ENCODE data around the gene MEF2C. TPM values are rescaled to one million over a fixed set of nuclear protein-coding genes. Genes with fewer than 3 reads are reported as not detected.

Gene MEF2C
- total RNA-seq, 1 donor from 2014 or later = 0.26 TPM

GRCh38 chr5:88929385-88929784 is 46.4 kb upstream of the MEF2C start:
- H4K20me1 ChIP-seq (ENCODE audit: low read depth) = no peaks in the 10 kb centered on the region
- no peak overlapping the region for H3K27ac ChIP-seq
- no peaks in the 10 kb centered on the region for H3K9me3 ChIP-seq (ENCODE audit: low read depth)
- Mint-ChIP-seq H3K27me3 (ENCODE audit: insufficient read depth, low read depth) (peaks cover 2% of the 10 kb centered on the region), H3K4me1 (no peaks in the 10 kb centered on the region), H3K4me3 (no peak overlapping the region), H3K9me3 (no peaks in the 10 kb centered on the region), H3K36me3 (no peaks in the 10 kb centered on the region), H3K27ac (no peak overlapping the region)
- no peaks in the 10 kb centered on the region for H3K79me2 ChIP-seq (ENCODE audit: low read depth)
- no peak overlapping the region for H3K4me3 ChIP-seq
- H2AFZ ChIP-seq (replicated peaks) = no peak overlapping the region
- no peaks in the 10 kb centered on the region for H3K4me1 ChIP-seq
- no peak for DNase-seq (ENCODE audit: low spot score)
- H3K9ac ChIP-seq = no peak overlapping the region
- no peaks in the 10 kb centered on the region for H3K27me3 ChIP-seq
- peaks cover 4% of the 10 kb centered on the region for H3K36me3 ChIP-seq
- H3K4me2 ChIP-seq = no peak overlapping the region
- TF ChIP-seq CTCF (IDR thresholded peaks at IDR 0.05) (no peak), EZH2phosphoT487 (IDR thresholded peaks at IDR 0.05) (no peak), EZH2 (IDR thresholded peaks at IDR 0.05) (no peak)
- no peaks in the 10 kb centered on the region for H3F3A ChIP-seq (ENCODE audit: low read depth)

GRCh38 chr5:88926774-88927173 is 43.8 kb upstream of the MEF2C start:
- Mint-ChIP-seq H3K9me3 (no peaks in the 10 kb centered on the region), H3K4me1 (no peaks in the 10 kb centered on the region), H3K4me3 (no peak overlapping the region), H3K36me3 (no peaks in the 10 kb centered on the region), H3K27ac (no peak overlapping the region), H3K27me3 (ENCODE audit: insufficient read depth, low read depth) (no peaks in the 10 kb centered on the region)
- no peak overlapping the region for H3K4me3 ChIP-seq
- H3K9ac ChIP-seq = no peak overlapping the region
- no peak for DNase-seq (ENCODE audit: low spot score)
- H3K36me3 ChIP-seq = peaks cover 4% of the 10 kb centered on the region
- H2AFZ ChIP-seq (replicated peaks) = no peak overlapping the region
- TF ChIP-seq EZH2phosphoT487 (IDR thresholded peaks at IDR 0.05) (no peak), CTCF (IDR thresholded peaks at IDR 0.05) (no peak), EZH2 (IDR thresholded peaks at IDR 0.05) (no peak)
- H3K27ac ChIP-seq = no peak overlapping the region
- H3K4me2 ChIP-seq = no peak overlapping the region
- H3K9me3 ChIP-seq (ENCODE audit: low read depth) = no peaks in the 10 kb centered on the region
- H4K20me1 ChIP-seq (ENCODE audit: low read depth) = no peaks in the 10 kb centered on the region
- H3K27me3 ChIP-seq = no peaks in the 10 kb centered on the region
- no peaks in the 10 kb centered on the region for H3K79me2 ChIP-seq (ENCODE audit: low read depth)
- no peaks in the 10 kb centered on the region for H3K4me1 ChIP-seq
- H3F3A ChIP-seq (ENCODE audit: low read depth) = no peaks in the 10 kb centered on the region

- Histone ChIP-seq H3K27me3 (no peaks in the 10 kb centered on the region), H3K4me1 (no peaks in the 10 kb centered on the region), H4K20me1 (ENCODE audit: low read depth) (no peaks in the 10 kb centered on the region), H2AFZ (replicated peaks) (no peak overlapping the region), H3K4me2 (no peak overlapping the region), H3K79me2 (ENCODE audit: low read depth) (no peaks in the 10 kb centered on the region), H3K36me3 (peaks cover 1% of the 10 kb centered on the region), H3F3A (ENCODE audit: low read depth) (no peaks in the 10 kb centered on the region), H3K9me3 (ENCODE audit: low read depth) (no peaks in the 10 kb centered on the region), H3K4me3 (no peak overlapping the region), H3K27ac (no peak overlapping the region), H3K9ac (no peak overlapping the region)
- TF ChIP-seq EZH2phosphoT487 (IDR thresholded peaks at IDR 0.05) = no peak
- no peak for TF ChIP-seq EZH2 (IDR thresholded peaks at IDR 0.05)
- TF ChIP-seq CTCF (IDR thresholded peaks at IDR 0.05) = no peak
- DNase-seq (ENCODE audit: low spot score) = no peak
- H3K27me3 Mint-ChIP-seq (ENCODE audit: insufficient read depth, low read depth) = no peaks in the 10 kb centered on the region
- H3K36me3 Mint-ChIP-seq = no peaks in the 10 kb centered on the region
- H3K27ac Mint-ChIP-seq = no peak overlapping the region
- H3K9me3 Mint-ChIP-seq = no peaks in the 10 kb centered on the region
- H3K4me1 Mint-ChIP-seq = no peaks in the 10 kb centered on the region
- no peak overlapping the region for H3K4me3 Mint-ChIP-seq
These were observed 42.9 kb upstream of the MEF2C start for GRCh38 chr5:88925692-88926490.
